Testis (tissue), 3 donors: Measurements from ENCODE around the gene GRHL3. TPM values are rescaled to one million over a fixed set of nuclear protein-coding genes. Genes with fewer than 3 reads are reported as not detected.

Experiments
- DNase-seq: peaks from one replicate; pipeline ENCODE4 v3.0.0-alpha.2; 2019
- H3K27ac ChIP-seq, 2 donors: fragments of 200-600 bp; sonication (generic); one replicate each; pipeline ENCODE4 v1.5.1; 2019
- H3K27me3 ChIP-seq: fragments of 200-600 bp; sonication (generic); one replicate; pipeline ENCODE4 v1.5.1; 2019
- H3K36me3 ChIP-seq: fragments of 200-600 bp; sonication (generic); one replicate; pipeline ENCODE4 v1.5.1; 2017; ENCODE audit warnings: low read depth; ENCODE audit errors: missing control alignments
- H3K4me1 ChIP-seq: fragments of 200-600 bp; sonication (generic); one replicate; pipeline ENCODE4 v1.5.1; 2019
- H3K4me3 ChIP-seq, 2 donors: fragments of 200-600 bp; sonication (generic); one replicate each; pipeline ENCODE4 v1.5.1; 2017 to 2019
- H3K9me3 ChIP-seq: fragments of 200-600 bp; sonication (generic); one replicate; pipeline ENCODE4 v1.5.1; 2017
- CTCF ChIP-seq, 3 experiments: fragments of 450-650 bp in 2 of 3; fragments of 200-600 bp in 1 of 3; sonication (generic) in 1 of 3; IDR thresholded peaks; one replicate each; pipeline ENCODE4 v1.5.1; 2016 to 2019; ENCODE audit warnings: antibody characterized with exemption in 3 of 3, mild to moderate bottlenecking in 2 of 3, moderate library complexity in 1 of 3
- POLR2A ChIP-seq: fragments of 450-650 bp; IDR thresholded peaks from one replicate; pipeline ENCODE4 v1.6.1; 2017; ENCODE audit warnings: antibody characterized with exemption, mild to moderate bottlenecking, moderate library complexity
- WGBS, 2 donors: methylation state at CpG; one replicate each; pipeline ENCODE4 v1.1.5; 2018; 5-methylcytosine and 5-hydroxymethylcytosine counted together
- intact Hi-C: fragments of 100-400 bp; cut with DNase I; formaldehyde crosslinking; loops from one replicate; pipeline ENCODE4 v1.15.1; 2023; ENCODE audit warnings: low total_unique reads
- polyA plus RNA-seq: library from polyadenylated mRNA; stranded (reverse); fragments of 350-450 nt; fragmentation: Illumina TruSeq; extraction: RNeasy Lipid Tissue Mini Kit (QIAGEN cat#74804); gene quantifications from one replicate; pipeline ENCODE4 v1.2.3, GENCODE V29; 2014; ENCODE audit warnings: low read depth, low replicate concordance; ENCODE audit not compliant: insufficient read depth
- total RNA-seq, 2 donors: library from RNA; depleted of rRNA; stranded (reverse); fragments of >200 nt; gene quantifications; one replicate each; pipeline ENCODE4 v1.2.3, GENCODE V29; 2016

GRHL3 gene
- total and polyA plus RNA-seq, 3 donors from 2014 or later: 2.7 to 9.5 (median 3.2) TPM

- TF ChIP-seq POLR2A (no peak), CTCF (IDR thresholded peaks at IDR 0.05) (no peak)
- intact Hi-C loops: no loop called here
- WGBS, 2 donors: 89 to 94% methylated on average over 11 of the region's 11 CpGs
- H3K9me3 ChIP-seq: no peaks in the 10 kb centered on the region
- H3K4me1 ChIP-seq: no peaks in the 10 kb centered on the region
- H3K27me3 ChIP-seq: no peaks in the 10 kb centered on the region
- no peak overlapping the region for H3K27ac ChIP-seq
- no peak overlapping the region for H3K4me3 ChIP-seq
- H3K36me3 ChIP-seq: no peaks in the 10 kb centered on the region
- no peak for DNase-seq
Observed at GRCh38 chr1:24364975-24365678, 46.0 kb downstream of the GRHL3 start.

- Histone ChIP-seq H3K4me1 (no peaks in the 10 kb centered on the region), H3K27ac (no peak overlapping the region), H3K9me3 (no peaks in the 10 kb centered on the region), H3K36me3 (no peaks in the 10 kb centered on the region), H3K27me3 (no peaks in the 10 kb centered on the region), H3K4me3 (no peak overlapping the region)
- WGBS, 2 donors: 94 to 97% methylated on average over 6 to 9 of the region's 9 CpGs
- DNase-seq: no peak
- TF ChIP-seq CTCF (IDR thresholded peaks at IDR 0.05) (no peak), POLR2A (no peak)
- intact Hi-C loops: no loop called here
Observed at GRCh38 chr1:24366707-24367106, 47.5 kb downstream of the GRHL3 start.

- WGBS, 2 donors: 95 to 96% methylated on average over 4 of the region's 4 CpGs
- H3K4me1 ChIP-seq: no peaks in the 10 kb centered on the region
- H3K27me3 ChIP-seq: no peaks in the 10 kb centered on the region
- H3K27ac ChIP-seq: no peak overlapping the region
- intact Hi-C loops: no loop called here
- no peak overlapping the region for H3K4me3 ChIP-seq
- H3K9me3 ChIP-seq: no peaks in the 10 kb centered on the region
- DNase-seq: no peak
- TF ChIP-seq POLR2A (no peak), CTCF (IDR thresholded peaks at IDR 0.05) (no peak)
- H3K36me3 ChIP-seq: no peaks in the 10 kb centered on the region
Observed at GRCh38 chr1:24369199-24369598, 50.0 kb downstream of the GRHL3 start.

- no peaks in the 10 kb centered on the region for H3K9me3 ChIP-seq
- intact Hi-C loops: no loop called here
- TF ChIP-seq POLR2A: no peak
- no peak for TF ChIP-seq CTCF (IDR thresholded peaks at IDR 0.05)
- no peak for DNase-seq
- no peak overlapping the region for H3K27ac ChIP-seq
- no peaks in the 10 kb centered on the region for H3K4me1 ChIP-seq
- H3K4me3 ChIP-seq: no peak overlapping the region
- no peaks in the 10 kb centered on the region for H3K27me3 ChIP-seq
- WGBS, 2 donors: 90 to 96% methylated on average over 4 of the region's 4 CpGs
- H3K36me3 ChIP-seq: no peaks in the 10 kb centered on the region
Observed at GRCh38 chr1:24369801-24370200, 50.6 kb downstream of the GRHL3 start.

- DNase-seq: no peak
- H3K4me3 ChIP-seq: no peak overlapping the region
- intact Hi-C loops: no loop called here
- TF ChIP-seq CTCF (IDR thresholded peaks at IDR 0.05) (no peak), POLR2A (no peak)
- no peak overlapping the region for H3K27ac ChIP-seq
- H3K4me1 ChIP-seq: no peaks in the 10 kb centered on the region
- no peaks in the 10 kb centered on the region for H3K36me3 ChIP-seq
- 87 to 91% methylated on average over 7 of the region's 7 CpGs for WGBS, 2 donors
- no peaks in the 10 kb centered on the region for H3K27me3 ChIP-seq
- H3K9me3 ChIP-seq: no peaks in the 10 kb centered on the region
Observed at GRCh38 chr1:24373044-24373443, 53.9 kb downstream of the GRHL3 start.
